Activated CD4-positive, CD25-positive, alpha-beta regulatory T cell treated with anti-CD3 and anti-CD28 coated beads, Interleukin-2, amount 50 U/mL, for 72 hours (primary cell): Measurements from ENCODE around the gene DPH6.
"Not testable (repeated sequence)": the region's sequence is repeated elsewhere in the genome, so short reads cannot be mapped to it uniquely, and the experiment has no call there.

ENCODE experiments used
- DNase-seq: peaks from one replicate; pipeline ENCODE4 v3.0.0; 2021

Gene DPH6

DNA sequence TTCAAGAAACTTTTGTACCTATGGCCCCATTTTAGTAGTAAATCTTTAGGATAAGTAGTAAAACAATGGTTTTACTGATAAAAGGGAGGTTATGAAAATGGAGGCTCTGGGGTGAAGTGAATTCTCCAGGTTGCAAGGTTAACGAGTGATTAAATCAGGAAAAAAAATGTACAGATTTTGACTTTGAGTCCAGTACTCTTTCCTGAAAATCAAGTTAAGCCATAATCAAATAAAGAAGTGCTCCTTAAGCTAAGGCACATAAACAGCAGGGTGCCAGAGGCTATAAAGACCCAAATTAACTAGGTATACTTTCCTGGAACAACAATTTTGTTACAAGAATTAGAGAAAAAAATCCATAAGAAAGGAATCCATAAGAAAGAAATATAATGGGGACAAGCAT lies 114.7 kb downstream of the DPH6 start:
- no peak for DNase-seq

DNA sequence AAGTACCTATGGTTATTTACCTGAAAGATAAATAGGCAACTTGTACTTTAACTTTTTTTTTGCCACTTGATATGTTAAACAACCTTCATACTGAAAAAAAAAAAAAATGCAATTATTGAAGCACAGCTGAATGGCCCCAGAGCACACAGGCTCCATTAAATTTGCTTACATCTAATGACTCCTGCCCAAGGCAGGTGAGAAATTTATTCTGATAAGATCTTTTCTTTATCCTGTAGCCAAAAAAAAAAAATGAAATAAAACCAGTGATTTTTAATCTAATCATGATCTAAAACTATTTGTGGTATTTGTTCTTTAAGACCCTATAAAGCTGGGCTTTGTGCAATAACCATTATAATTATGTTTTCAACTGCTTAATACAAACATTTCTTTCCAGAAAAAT lies 115.7 kb downstream of the DPH6 start:
- DNase-seq = no peak

GRCh38 chr15:35427496-35427895 lies 118.5 kb downstream of the DPH6 start:
- no peak for DNase-seq

- DNase-seq = no peak
Observed at GRCh38 chr15:35427091-35427490, 118.9 kb downstream of the DPH6 start.

DNA sequence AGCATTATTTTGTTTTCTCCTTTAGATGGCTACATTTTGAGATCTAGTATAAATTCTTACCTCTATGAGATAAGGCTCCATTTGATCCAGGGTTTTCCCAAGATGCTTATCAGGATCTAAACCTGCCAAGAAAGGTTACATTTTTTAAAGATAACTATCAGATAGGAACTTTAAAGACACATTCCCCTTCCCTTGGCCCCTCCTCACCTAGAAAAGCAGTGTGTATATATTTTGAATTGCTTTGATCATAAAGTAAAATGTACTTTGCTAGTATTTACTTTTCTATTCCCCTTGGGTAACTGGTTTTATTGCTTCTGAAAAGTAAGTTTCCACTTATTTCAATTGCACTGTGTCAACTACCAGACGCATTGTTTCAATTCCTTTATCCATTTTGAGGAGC lies 135.2 kb downstream of the DPH6 start:
- no peak for DNase-seq

- DNase-seq = no peak
Observed at GRCh38 chr15:35399901-35400300, 146.1 kb downstream of the DPH6 start.

DNA sequence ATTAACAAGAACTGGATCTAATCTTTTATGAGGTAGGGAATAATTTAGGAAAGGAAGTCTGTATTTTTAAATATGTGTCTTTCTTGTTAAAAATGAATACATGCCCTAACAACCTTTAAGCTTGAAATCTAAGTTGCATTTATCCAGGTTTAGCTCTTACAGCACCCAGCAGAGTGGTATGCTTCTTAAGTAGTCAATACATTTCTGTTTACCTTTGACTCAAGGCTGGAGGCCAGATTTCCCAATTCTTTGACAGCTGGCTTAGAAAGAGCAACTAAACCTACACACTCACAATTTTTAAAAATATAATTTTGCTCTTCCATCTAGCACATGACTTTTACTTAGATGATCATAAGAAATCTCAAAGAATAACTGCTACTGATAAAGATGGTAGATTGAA lies 148.9 kb downstream of the DPH6 start:
- DNase-seq = no peak

- no peak for DNase-seq
Observed at GRCh38 chr15:35394416-35394815, 151.5 kb downstream of the DPH6 start.

DNA sequence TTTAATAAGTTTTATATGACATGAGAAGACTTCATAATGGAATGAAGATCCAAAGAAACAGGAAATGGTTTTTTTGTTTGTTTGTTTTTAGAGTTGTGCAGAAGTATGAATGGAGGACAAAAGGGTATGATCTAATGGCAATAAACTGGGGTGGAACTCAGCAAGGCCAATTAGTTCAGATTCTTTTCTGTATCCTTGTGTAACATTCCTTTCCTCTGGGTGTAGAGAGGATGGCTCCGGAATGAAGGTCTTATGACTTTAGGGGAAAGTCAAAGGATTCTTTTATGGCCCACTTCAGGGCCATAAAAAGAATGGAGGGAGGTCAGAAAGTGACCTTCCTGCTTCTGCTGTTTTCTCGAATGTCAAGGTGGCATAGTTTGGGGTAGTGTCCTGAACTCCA lies 152.6 kb downstream of the DPH6 start:
- no peak for DNase-seq

DNA sequence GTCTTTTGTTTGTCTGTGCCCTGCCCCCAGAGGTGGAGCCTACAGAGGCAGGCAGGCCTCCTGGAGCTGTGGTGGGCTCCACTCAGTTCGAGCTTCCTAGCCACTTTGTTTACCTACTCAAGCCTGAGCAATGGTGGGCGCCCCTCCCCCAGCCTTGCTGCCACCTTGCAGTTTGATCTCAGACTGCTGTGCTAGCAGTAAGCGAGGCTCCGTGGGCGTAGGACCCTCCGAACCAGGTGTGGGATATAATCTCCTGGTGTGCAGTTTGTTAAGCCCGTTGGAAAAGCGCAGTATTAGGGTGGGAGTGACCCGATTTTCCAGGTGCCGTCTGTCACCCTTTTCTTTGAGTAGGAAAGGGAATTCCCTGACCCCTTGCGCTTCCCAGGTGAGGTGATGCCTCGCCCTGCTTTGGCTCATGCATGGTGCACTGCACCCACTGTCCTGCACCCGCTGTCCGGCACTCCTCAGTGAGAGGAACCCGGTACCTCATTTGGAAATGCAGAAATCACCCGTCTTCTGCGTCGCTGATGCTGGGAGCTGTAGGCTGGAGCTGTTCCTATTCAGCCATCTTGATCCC lies 154.5 kb downstream of the DPH6 start:
- not testable (repeated sequence) for DNase-seq

DNA sequence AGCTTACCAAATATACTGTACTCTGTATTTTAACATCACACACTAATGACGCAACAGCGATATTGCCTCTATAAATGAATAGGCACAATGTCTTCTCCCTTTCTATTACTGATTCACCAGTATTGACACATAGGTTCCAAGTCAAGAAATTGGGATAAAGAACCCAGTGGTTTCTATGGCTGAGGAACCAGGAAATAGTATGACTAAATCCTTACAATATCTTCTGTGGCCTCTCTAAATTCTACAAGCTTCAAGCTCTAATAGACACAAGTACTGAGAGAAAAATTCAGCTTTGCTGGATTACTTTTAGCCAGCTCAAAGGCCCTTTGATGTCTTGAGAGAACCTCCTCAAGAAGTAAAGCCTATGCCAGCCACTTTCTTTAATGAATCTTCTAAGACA lies 162.5 kb downstream of the DPH6 start:
- no peak for DNase-seq

GRCh38 chr15:35381328-35381727 lies 164.6 kb downstream of the DPH6 start:
- DNase-seq = no peak

GRCh38 chr15:35379972-35380371 lies 166.0 kb downstream of the DPH6 start:
- no peak for DNase-seq

- not testable (repeated sequence) for DNase-seq
Observed at GRCh38 chr15:35378454-35378853, 167.5 kb downstream of the DPH6 start.

DNA sequence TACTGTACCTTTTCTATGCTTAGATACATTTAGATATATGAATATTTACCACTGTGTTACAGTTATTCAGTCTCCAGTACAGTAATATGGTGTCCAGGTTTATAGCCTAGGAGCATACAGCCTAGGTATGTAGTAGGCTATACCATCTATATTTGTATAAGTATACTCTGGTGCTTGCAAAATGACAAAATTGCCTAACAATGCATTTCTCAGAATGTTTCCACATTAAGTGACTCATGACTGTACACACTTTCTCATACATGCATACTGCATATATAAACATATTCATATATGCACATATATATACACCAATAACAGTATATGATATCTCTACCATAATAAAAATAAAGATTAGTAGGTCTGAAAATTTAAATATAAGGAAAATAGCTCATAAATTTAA lies 169.3 kb downstream of the DPH6 start:
- no peak for DNase-seq

DNA sequence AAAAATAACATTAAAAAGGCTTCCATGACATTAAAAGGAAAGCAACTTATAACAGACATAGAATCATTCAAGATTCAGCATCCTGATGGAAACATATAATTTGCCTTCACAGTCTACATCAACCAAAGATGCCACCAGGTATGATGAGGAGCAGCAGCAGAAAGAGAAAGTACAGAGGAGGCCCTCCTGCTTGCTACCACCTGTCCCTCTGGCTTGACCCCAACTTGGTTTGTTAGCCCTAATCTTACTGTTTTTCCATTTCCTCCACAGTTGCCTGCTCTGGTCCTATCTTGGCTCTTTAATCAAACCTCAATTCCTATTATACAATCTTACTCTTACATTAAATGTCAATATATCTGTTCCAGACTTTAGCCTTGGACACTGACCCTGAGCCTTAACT lies 171.3 kb downstream of the DPH6 start:
- no peak for DNase-seq

DNA sequence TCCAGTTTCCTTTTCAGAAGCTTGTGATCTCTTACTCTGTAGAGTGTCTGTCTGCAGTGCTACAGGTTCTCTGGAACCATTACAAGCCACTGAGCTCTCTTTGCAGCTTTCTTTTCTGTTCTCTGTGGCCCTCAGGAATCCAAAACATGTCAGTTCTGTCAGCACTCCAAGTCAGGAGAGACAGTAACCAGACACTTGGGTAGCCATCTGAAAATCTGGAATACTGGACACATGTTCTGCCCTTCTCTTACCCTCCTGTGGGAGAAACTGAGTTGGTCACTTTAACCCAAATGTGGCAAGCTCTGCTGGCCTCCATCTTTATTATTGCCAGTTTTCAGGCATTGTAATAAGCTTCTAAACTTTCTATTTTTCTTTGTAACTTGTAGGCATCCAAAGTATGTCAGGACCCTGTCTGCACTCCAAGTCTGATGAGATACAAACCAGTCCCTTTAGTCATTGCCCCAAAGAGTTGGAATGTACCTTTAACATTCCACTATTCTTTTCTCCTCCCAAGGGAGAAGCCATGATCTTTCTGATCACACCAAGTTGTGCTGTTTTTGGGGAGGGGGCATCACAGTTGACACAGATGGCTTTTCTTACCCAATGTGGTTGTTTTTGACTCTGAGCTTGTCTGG lies 183.7 kb downstream of the DPH6 start:
- no peak for DNase-seq

DNA sequence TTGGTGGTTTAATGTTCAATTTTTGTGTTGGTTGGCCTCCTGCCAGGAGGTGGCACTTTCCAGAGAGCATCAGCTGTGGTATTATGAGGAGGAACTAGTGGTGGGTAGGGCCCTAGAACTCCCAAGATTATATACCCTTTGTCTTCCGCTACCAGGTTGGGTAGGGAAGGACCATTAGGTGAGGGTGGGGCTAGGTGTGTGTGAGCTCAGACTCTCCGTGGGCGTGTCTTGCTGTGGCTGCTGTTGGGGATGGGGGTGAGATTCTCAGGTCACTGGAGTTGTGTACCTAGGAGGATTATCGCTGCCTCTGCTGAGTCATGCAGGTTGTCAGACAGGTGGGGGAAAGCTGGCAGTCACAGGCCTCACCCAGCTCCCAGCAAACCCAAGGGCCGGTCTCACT lies 187.1 kb downstream of the DPH6 start:
- DNase-seq = no peak

- no peak for DNase-seq
Observed at GRCh38 chr15:35351059-35351458, 194.9 kb downstream of the DPH6 start.

DNA sequence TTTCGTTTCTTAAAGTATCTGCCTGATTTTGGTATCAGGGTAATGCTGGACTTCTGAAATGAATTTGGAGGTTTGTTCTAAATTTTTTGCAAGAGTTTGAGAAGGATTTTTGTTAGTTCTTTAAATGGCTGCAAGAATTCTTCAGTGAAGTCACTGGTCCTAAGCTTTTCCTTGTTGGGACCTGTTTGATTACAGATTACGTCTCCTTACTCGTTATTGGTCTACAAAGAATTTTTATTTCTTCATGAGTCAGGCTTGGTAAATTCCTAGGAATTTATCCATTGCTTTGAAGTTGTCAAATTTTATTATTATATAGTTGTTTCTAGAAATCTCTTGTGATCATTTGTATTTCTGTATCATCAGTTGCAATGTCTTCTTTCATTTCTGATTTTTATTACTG lies 196.0 kb downstream of the DPH6 start:
- no peak for DNase-seq

DNA sequence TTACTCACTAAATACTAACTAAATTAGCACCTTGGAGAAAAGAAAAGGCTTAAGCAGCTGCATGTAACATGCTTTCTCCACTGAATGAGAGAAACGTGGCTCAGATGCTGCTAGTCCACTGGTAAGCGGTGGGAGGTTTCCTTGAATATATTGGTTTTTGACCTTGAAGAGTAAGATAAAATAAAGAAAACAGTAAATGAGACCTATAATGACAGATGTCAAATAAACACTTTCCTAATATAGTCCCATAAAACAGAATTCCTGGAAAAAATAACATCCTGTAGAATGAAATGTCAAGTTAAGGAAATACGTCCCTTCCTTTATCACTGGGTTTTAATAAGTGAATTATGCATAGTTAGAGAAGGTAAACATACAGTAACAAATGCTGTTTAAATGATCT lies 215.0 kb downstream of the DPH6 start:
- no peak for DNase-seq

- DNase-seq = no peak
Observed at GRCh38 chr15:35330048-35330695, 215.8 kb downstream of the DPH6 start.

DNA sequence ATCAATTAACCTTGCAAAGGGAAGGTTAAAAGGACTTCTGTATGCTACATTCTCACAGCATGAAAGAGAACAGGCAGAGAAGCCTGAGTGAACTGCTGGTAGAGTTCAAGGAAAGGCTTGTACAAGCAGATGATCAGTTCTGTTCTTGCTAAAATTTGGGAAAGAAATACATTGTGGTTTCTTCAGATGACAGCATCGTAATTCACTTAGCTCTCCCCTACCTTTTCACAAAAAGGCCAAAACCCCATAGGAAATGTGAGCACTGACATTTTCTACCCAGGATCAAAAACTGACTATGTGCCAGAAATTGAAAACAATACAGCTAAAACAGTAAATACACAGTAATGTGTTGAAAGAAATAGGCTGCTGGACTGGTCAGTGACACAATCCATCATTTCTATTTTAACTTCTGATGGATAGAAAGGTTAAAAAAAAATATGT lies 216.4 kb downstream of the DPH6 start:
- DNase-seq = no peak

- not testable (repeated sequence) for DNase-seq
Observed at GRCh38 chr15:35328836-35329235, 217.1 kb downstream of the DPH6 start.

- DNase-seq = no peak
Observed at GRCh38 chr15:35327789-35328188, 218.2 kb downstream of the DPH6 start.
